K562 (cell line): ENCODE results near the gene TRPM4. TPM values are rescaled to one million over a fixed set of nuclear protein-coding genes. Genes with fewer than 3 reads are reported as not detected.

Experiments used
- ATF7 ChIP-seq: fragments of 450-650 bp; IDR thresholded peaks from 2 replicates; pipeline ENCODE4 v1.7.1; 2014; ENCODE audit warnings: mild to moderate bottlenecking, moderate library complexity
- CBX1 ChIP-seq: sonication (generic); IDR thresholded peaks from 2 replicates; pipeline ENCODE4 v1.6.1; 2016; ENCODE audit warnings: antibody characterized with exemption, low read depth, mild to moderate bottlenecking
- CEBPZ ChIP-seq: fragments of 150-350 bp; IDR thresholded peaks from 2 replicates; pipeline ENCODE4 v1.6.1; 2014; ENCODE audit warnings: low read depth, mild to moderate bottlenecking, low read length, borderline replicate concordance
- CREM ChIP-seq: IDR thresholded peaks from 2 replicates; pipeline ENCODE4 v1.6.1; 2014; ENCODE audit warnings: antibody characterized with exemption, low read depth
- GTF2F1 ChIP-seq: IDR thresholded peaks from 2 replicates; pipeline ENCODE4 v1.6.1; 2011; ENCODE audit warnings: low read depth, low read length, improper control_type of control experiment
- KDM5B ChIP-seq: fragments of 200-600 bp; sonication (generic); IDR thresholded peaks from 2 replicates; pipeline ENCODE4 v1.6.1; 2012; ENCODE audit warnings: low read depth, mild to moderate bottlenecking, moderate library complexity, low read length, control low read depth, inconsistent platforms; ENCODE audit not compliant: insufficient replicate concordance
- MAZ ChIP-seq, 2 experiments: fragments of 450-650 bp in 1 of 2; sonication (generic) in 1 of 2; formaldehyde crosslinking; IDR thresholded peaks in 1 of 2; conservative IDR thresholded peaks in 1 of 2; 2 replicates each; pipeline versions ENCODE4 v1.4.0 to v1.5.0; 2020; ENCODE audit warnings: mild to moderate bottlenecking in 1 of 2, missing genetic modification reagents in 1 of 2
- RNF2 ChIP-seq: sonication (generic); IDR thresholded peaks from 2 replicates; pipeline ENCODE4 v1.6.1; 2016
- TCF7L2 ChIP-seq: fragments of 150-350 bp; IDR thresholded peaks from 2 replicates; pipeline ENCODE4 v1.6.1; 2016; ENCODE audit warnings: low read depth, mild to moderate bottlenecking, low read length, moderate library complexity
- TEAD1 ChIP-seq, 2 experiments: fragments of 450-650 bp in 1 of 2; sonication (generic) in 1 of 2; formaldehyde crosslinking; IDR thresholded peaks; 2 replicates each; pipeline versions ENCODE4 v1.4.0 to v1.8.0; 2020 to 2022; ENCODE audit warnings: mild to moderate bottlenecking in 2 of 2, missing genetic modification reagents in 1 of 2
- VEZF1 ChIP-seq: fragments of 200-800 bp; sonication (Bioruptor generic); IDR thresholded peaks from 2 replicates; pipeline ENCODE4 v1.6.1; 2017; ENCODE audit warnings: missing genetic modification characterization, missing compliant biosample characterization
- ZFX ChIP-seq: sonication (generic); formaldehyde crosslinking; IDR thresholded peaks from 2 replicates; pipeline ENCODE4 v1.8.0; 2022; ENCODE audit warnings: mild to moderate bottlenecking, missing genetic modification reagents, moderate library complexity
- ZNF174 ChIP-seq: fragments of 250-450 bp; sonication (Bioruptor Pico); IDR thresholded peaks from 2 replicates; pipeline ENCODE4 v1.4.0; 2020; ENCODE audit warnings: mild to moderate bottlenecking
- ZNF398 ChIP-seq: fragments of 250-450 bp; sonication (Bioruptor Pico); IDR thresholded peaks from 2 replicates; pipeline ENCODE4 v1.8.0; 2021; ENCODE audit warnings: moderate library complexity, mild to moderate bottlenecking, inconsistent platforms
- polyA plus RNA-seq, 8 experiments: library from polyadenylated mRNA; depleted of rRNA in 4 of 8; stranded (reverse) in 5 of 8; unstranded in 3 of 8; fragments of >200 nt; fragmentation: Nextera tagmentation in 2 of 8; fragmentation: Illumina TruSeq in 1 of 8; extraction: Ambion mirVana in 2 of 8; extraction: Trizol in 1 of 8; gene quantifications; 2 replicates each; pipeline versions ENCODE4 v1.2.1 to v1.2.3, GENCODE V29; 2011 to 2014; ENCODE audit warnings: inconsistent platforms in 1 of 8, missing spikeins in 1 of 8
- total RNA-seq, 7 experiments: library from RNA; depleted of rRNA in 6 of 7; stranded (reverse); fragments of >200 nt in 6 of 7; fragmentation: Illumina TruSeq in 2 of 7; extraction: Trizol in 2 of 7; gene quantifications; 2 replicates each; pipeline versions ENCODE4 v1.2.1 to v1.2.3, GENCODE V29; 2011 to 2021; ENCODE audit warnings: low replicate concordance in 1 of 7
- TF ChIP-seq, protein P1 (sequence below): fragments of 250-450 bp; sonication (Bioruptor Pico); IDR thresholded peaks from 2 replicates; pipeline ENCODE4 v1.5.0; 2020; ENCODE audit warnings: mild to moderate bottlenecking
- TF ChIP-seq, protein P2 (sequence below): fragments of 200-800 bp; sonication (Bioruptor generic); IDR thresholded peaks from 2 replicates; pipeline ENCODE4 v1.6.1; 2017; ENCODE audit warnings: missing genetic modification characterization, missing compliant biosample characterization

Gene TRPM4
- total and polyA plus RNA-seq, 9 of the 15 experiments (the other 6 are each of a cell fraction or from before 2014, with no cell fraction given): 6.5 to 45.4 (median 15.2) TPM

DNA sequence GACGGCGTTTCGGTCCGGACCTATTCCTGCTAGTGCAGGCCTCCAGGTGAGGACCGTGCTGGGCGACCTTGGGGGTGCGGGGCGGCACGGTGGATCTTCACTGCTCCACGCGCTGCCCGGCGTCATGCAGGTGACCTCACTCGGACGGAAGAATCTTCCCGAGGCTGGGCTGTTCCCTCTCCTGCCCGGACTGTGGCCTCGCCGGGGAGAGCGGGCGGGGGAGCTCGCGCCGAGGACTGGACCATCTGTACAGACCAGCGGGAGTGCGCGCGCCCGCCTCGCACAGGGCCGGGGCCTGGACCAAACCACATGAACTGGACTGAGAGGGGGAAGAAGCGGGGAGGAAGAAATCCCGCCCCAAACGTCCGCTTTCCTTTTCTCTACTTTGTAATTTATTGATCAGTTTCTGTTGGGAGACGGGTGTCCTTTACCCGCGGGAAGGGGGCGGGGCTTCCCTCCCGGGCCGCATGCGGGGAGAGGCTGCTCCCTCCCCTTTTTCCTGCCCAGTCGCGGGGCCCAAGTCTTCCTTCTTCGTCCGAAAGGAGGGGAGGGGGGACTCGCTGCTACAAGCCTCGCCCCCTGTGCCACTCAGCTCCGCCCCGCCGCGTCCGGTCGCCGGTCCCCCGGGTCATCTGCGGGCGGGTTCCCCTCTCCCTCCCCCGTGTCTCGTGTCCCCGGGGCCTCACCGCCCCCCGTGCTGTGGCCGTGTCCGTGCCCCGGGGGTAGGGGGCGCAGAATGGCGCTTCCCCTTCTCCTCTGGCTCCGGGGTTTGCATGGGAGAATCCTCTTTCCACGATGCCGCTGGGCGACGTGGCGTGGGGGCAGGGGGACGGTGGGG is 7.3 kb upstream of the TRPM4 start (continued):
- 0 out of 4 replicates have a peak, but pooled peaks of 1 of the 2 experiments have one; percentile 11 for TF ChIP-seq TEAD1 (CRISPR knock-in tag; IDR thresholded peaks at IDR 0.05)
- TF ChIP-seq KDM5B: peak; percentile 62
- TF ChIP-seq, protein P1, sequence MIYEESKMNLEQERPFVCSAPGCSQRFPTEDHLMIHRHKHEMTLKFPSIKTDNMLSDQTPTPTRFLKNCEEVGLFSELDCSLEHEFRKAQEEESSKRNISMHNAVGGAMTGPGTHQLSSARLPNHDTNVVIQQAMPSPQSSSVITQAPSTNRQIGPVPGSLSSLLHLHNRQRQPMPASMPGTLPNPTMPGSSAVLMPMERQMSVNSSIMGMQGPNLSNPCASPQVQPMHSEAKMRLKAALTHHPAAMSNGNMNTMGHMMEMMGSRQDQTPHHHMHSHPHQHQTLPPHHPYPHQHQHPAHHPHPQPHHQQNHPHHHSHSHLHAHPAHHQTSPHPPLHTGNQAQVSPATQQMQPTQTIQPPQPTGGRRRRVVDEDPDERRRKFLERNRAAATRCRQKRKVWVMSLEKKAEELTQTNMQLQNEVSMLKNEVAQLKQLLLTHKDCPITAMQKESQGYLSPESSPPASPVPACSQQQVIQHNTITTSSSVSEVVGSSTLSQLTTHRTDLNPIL: no peak
- peak; percentile 75 to 87; a peak in 3 of 4 replicates for TF ChIP-seq MAZ (CRISPR knock-in tag; conservative IDR thresholded peaks at IDR 0.05 in 1 of 2, IDR thresholded peaks at IDR 0.05 in 1 of 2)
- TF ChIP-seq, protein P2, sequence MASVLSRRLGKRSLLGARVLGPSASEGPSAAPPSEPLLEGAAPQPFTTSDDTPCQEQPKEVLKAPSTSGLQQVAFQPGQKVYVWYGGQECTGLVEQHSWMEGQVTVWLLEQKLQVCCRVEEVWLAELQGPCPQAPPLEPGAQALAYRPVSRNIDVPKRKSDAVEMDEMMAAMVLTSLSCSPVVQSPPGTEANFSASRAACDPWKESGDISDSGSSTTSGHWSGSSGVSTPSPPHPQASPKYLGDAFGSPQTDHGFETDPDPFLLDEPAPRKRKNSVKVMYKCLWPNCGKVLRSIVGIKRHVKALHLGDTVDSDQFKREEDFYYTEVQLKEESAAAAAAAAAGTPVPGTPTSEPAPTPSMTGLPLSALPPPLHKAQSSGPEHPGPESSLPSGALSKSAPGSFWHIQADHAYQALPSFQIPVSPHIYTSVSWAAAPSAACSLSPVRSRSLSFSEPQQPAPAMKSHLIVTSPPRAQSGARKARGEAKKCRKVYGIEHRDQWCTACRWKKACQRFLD: peak; percentile 79; the same call in 1 of the 2 replicates
- no peak for TF ChIP-seq CEBPZ
- TF ChIP-seq ZFX (CRISPR knock-in tag): peak; percentile 71
- TF ChIP-seq CREM: peak; percentile 60
- TF ChIP-seq RNF2: peak; percentile 49; the same call in 1 of the 2 replicates
- TF ChIP-seq ATF7: peak; percentile 100
- peak; percentile 40; the same call in 1 of the 2 replicates for TF ChIP-seq CBX1
- TF ChIP-seq TCF7L2: peak; percentile 95
- peak; percentile 81 for TF ChIP-seq VEZF1 (CRISPR knock-in tag)
- TF ChIP-seq ZNF398 (CRISPR knock-in tag): no peak
- no peak for TF ChIP-seq ZNF174 (CRISPR knock-in tag)
- no peak for TF ChIP-seq GTF2F1
